Endodermal cell (in vitro differentiated cells): ENCODE data around the gene KLHDC10. TPM values are rescaled to one million over a fixed set of nuclear protein-coding genes. Genes with fewer than 3 reads are reported as not detected.
"Not testable (repeated sequence)": the region's sequence is repeated elsewhere in the genome, so short reads cannot be mapped to it uniquely, and the experiment has no call there.

Experiments
- DNase-seq: peaks from one replicate; pipeline ENCODE4 v3.0.0-alpha.2; 2017
- H3K27ac ChIP-seq: 2 replicates; pipeline ENCODE4 v1.5.1; 2013; ENCODE audit warnings: mild to moderate bottlenecking, low read depth, low read length, moderate library complexity
- H3K27me3 ChIP-seq: 2 replicates; pipeline ENCODE4 v1.6.1; 2013; ENCODE audit warnings: mild to moderate bottlenecking, low read length, moderate library complexity; ENCODE audit not compliant: insufficient read depth, control insufficient read depth, poor library complexity, severe bottlenecking
- H3K36me3 ChIP-seq: 2 replicates; pipeline ENCODE4 v1.7.0; 2013; ENCODE audit warnings: mild to moderate bottlenecking, low read length, moderate library complexity; ENCODE audit not compliant: control insufficient read depth, insufficient read depth
- H3K4me1 ChIP-seq: one replicate; pipeline ENCODE4 v1.7.0; 2013; ENCODE audit warnings: low read length; ENCODE audit not compliant: control insufficient read depth, insufficient read depth
- H3K4me3 ChIP-seq: 2 replicates; pipeline ENCODE4 v1.5.1; 2013; ENCODE audit warnings: mild to moderate bottlenecking, low read length, moderate library complexity
- H3K9ac ChIP-seq: 2 replicates; pipeline ENCODE4 v1.6.1; 2013; ENCODE audit warnings: mild to moderate bottlenecking, low read length, moderate library complexity; ENCODE audit not compliant: poor library complexity, severe bottlenecking; ENCODE audit errors: extremely low read depth
- H3K9me3 ChIP-seq: 2 replicates; pipeline ENCODE4 v1.6.1; 2013; ENCODE audit warnings: mild to moderate bottlenecking, low read length, moderate library complexity; ENCODE audit not compliant: control insufficient read depth
- H3K27ac Mint-ChIP-seq: 2 replicates; pipeline ENCODE4 v1.8.0; 2020; ENCODE audit warnings: mixed read lengths
- H3K27me3 Mint-ChIP-seq: 2 replicates; pipeline ENCODE4 v1.8.0; 2021; ENCODE audit warnings: mild to moderate bottlenecking, mixed read lengths; ENCODE audit not compliant: insufficient read depth
- H3K36me3 Mint-ChIP-seq: 2 replicates; pipeline ENCODE4 v1.8.0; 2020; ENCODE audit warnings: low read depth, mixed read lengths
- H3K4me1 Mint-ChIP-seq: 2 replicates; pipeline ENCODE4 v1.8.0; 2020; ENCODE audit warnings: mixed read lengths
- H3K4me3 Mint-ChIP-seq: 2 replicates; pipeline ENCODE4 v1.8.0; 2020; ENCODE audit warnings: mild to moderate bottlenecking, moderate library complexity, mixed read lengths
- H3K9me3 Mint-ChIP-seq: 2 replicates; pipeline ENCODE4 v1.8.0; 2020; ENCODE audit warnings: mild to moderate bottlenecking, mixed read lengths
- WGBS, 2 experiments: methylation state at CpG; one replicate each; pipeline versions ENCODE4 v1.1.5 to v1.1.7; 2013; ENCODE audit warnings: missing lambda C conversion rate in 2 of 2, mixed read lengths in 1 of 2; ENCODE audit not compliant: insufficient coverage in 1 of 2, insufficient read length in 1 of 2; 5-methylcytosine and 5-hydroxymethylcytosine counted together
- total RNA-seq, 2 donors: library from RNA; stranded (reverse); fragmentation: NEBNext Ultra II Directional in 1 of 2; extraction: Animal tissue kit (Norgen Biotek cat#: 25700) in 1 of 2; gene quantifications; 2 replicates in 1 of 2; 3 replicates in 1 of 2; pipeline ENCODE4 v1.2.1, GENCODE V29; 2021
- TF ChIP-seq, protein P1 (sequence below): fragments of 200-600 bp; sonication (generic); conservative IDR thresholded peaks from 2 replicates; pipeline ENCODE4 v1.5.0; 2021; ENCODE audit warnings: antibody characterized with exemption, mild to moderate bottlenecking

The KLHDC10 gene
- total RNA-seq, 2 donors from 2014 or later, result 20.6 to 22.2 TPM

GRCh38 chr7:130079846-130080394 lies 9.6 kb downstream of the KLHDC10 start:
- H3K9me3 Mint-ChIP-seq, result no peaks in the 10 kb centered on the region
- Histone ChIP-seq H3K4me1 (no peaks in the 10 kb centered on the region), H3K9me3 (no peaks in the 10 kb centered on the region), H3K4me3 (no peak overlapping the region), H3K27ac (no peak overlapping the region), H3K9ac (no peak overlapping the region), H3K27me3 (no peaks in the 10 kb centered on the region), H3K36me3 (no peaks in the 10 kb centered on the region)
- WGBS, 2 experiments, result 84 to 86% methylated on average over 3 of the region's 3 CpGs
- H3K36me3 Mint-ChIP-seq, result peaks cover 9% of the 10 kb centered on the region
- TF ChIP-seq, protein P1, sequence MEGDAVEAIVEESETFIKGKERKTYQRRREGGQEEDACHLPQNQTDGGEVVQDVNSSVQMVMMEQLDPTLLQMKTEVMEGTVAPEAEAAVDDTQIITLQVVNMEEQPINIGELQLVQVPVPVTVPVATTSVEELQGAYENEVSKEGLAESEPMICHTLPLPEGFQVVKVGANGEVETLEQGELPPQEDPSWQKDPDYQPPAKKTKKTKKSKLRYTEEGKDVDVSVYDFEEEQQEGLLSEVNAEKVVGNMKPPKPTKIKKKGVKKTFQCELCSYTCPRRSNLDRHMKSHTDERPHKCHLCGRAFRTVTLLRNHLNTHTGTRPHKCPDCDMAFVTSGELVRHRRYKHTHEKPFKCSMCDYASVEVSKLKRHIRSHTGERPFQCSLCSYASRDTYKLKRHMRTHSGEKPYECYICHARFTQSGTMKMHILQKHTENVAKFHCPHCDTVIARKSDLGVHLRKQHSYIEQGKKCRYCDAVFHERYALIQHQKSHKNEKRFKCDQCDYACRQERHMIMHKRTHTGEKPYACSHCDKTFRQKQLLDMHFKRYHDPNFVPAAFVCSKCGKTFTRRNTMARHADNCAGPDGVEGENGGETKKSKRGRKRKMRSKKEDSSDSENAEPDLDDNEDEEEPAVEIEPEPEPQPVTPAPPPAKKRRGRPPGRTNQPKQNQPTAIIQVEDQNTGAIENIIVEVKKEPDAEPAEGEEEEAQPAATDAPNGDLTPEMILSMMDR, result no peak
- no peak overlapping the region for H3K27ac Mint-ChIP-seq
- DNase-seq, result no peak
- H3K4me1 Mint-ChIP-seq, result peaks cover 12% of the 10 kb centered on the region
- H3K27me3 Mint-ChIP-seq, result no peaks in the 10 kb centered on the region
- H3K4me3 Mint-ChIP-seq, result no peak overlapping the region

- not testable (repeated sequence) for H3K27ac ChIP-seq, H3K4me3 Mint-ChIP-seq, H3K9me3 ChIP-seq, H3K27me3 ChIP-seq, DNase-seq, H3K9me3 Mint-ChIP-seq, H3K27ac Mint-ChIP-seq, H3K4me3 ChIP-seq, H3K36me3 Mint-ChIP-seq, H3K9ac ChIP-seq, H3K4me1 Mint-ChIP-seq, H3K27me3 Mint-ChIP-seq, H3K4me1 ChIP-seq, H3K36me3 ChIP-seq
- 91 to 100% methylated on average over 3 to 4 of the region's 4 CpGs for WGBS, 2 experiments
Observed at GRCh38 chr7:130083497-130083896, 13.2 kb downstream of the KLHDC10 start.

- no peaks in the 10 kb centered on the region for H3K27me3 ChIP-seq
- no peak overlapping the region for H3K27ac Mint-ChIP-seq
- H3K4me1 ChIP-seq, result no peaks in the 10 kb centered on the region
- H3K36me3 Mint-ChIP-seq, result peaks cover 2% of the 10 kb centered on the region
- TF ChIP-seq, protein P1, result peak; percentile 80
- H3K4me3 ChIP-seq, result no peak overlapping the region
- H3K27me3 Mint-ChIP-seq, result no peaks in the 10 kb centered on the region
- no peaks in the 10 kb centered on the region for H3K36me3 ChIP-seq
- H3K9me3 Mint-ChIP-seq, result no peaks in the 10 kb centered on the region
- DNase-seq, result no peak
- H3K27ac ChIP-seq, result no peak overlapping the region
- H3K9me3 ChIP-seq, result no peaks in the 10 kb centered on the region
- WGBS, 2 experiments, result 92 to 95% methylated on average over 11 of the region's 11 CpGs
- H3K4me1 Mint-ChIP-seq, result peaks cover 2% of the 10 kb centered on the region
- no peak overlapping the region for H3K9ac ChIP-seq
- no peak overlapping the region for H3K4me3 Mint-ChIP-seq
Observed at GRCh38 chr7:130084037-130084875, 13.9 kb downstream of the KLHDC10 start.

DNA sequence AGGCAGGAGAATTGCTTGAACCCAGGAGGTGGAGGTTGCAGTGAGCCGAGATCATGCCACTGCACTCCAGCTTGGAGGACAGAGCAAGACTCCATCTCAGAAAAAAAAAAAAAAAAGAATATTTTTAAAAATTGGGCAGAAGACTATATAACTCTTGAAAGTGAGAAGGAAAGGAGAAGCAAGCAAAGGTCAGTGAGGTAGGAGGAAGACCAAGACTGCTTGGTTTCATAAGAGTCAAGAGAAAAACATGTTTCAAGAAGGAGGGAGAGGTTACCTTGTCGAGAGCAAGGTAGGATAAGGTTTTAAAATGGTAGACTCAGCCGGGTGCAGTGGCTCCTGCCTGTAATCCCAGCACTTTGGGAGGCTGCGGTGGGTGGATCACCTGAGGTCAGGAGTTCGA lies 14.9 kb downstream of the KLHDC10 start:
- H3K9ac ChIP-seq, H3K4me1 ChIP-seq, H3K27me3 Mint-ChIP-seq, H3K27ac ChIP-seq, H3K36me3 ChIP-seq, H3K27me3 ChIP-seq, H3K27ac Mint-ChIP-seq, H3K9me3 ChIP-seq, H3K9me3 Mint-ChIP-seq, H3K36me3 Mint-ChIP-seq, H3K4me1 Mint-ChIP-seq, H3K4me3 Mint-ChIP-seq, H3K4me3 ChIP-seq, DNase-seq: not testable (repeated sequence)
- 95 to 100% methylated on average over 1 to 5 of the region's 5 CpGs for WGBS, 2 experiments
